Hepatocyte (in vitro differentiated cells): ENCODE data around the gene RABGGTA. TPM values are rescaled to one million over a fixed set of nuclear protein-coding genes. Genes with fewer than 3 reads are reported as not detected.

Source experiments
- DNase-seq: peaks from one replicate; pipeline ENCODE4 v3.0.0-alpha.2; 2016; ENCODE audit warnings: low spot score
- H2AFZ ChIP-seq: fragments of 200-600 bp; sonication (generic); 2 replicates; pipeline ENCODE4 v1.6.0; 2016; ENCODE audit warnings: antibody characterized with exemption, mild to moderate bottlenecking
- H3K27ac ChIP-seq: fragments of 200-600 bp; sonication (generic); 2 replicates; pipeline ENCODE4 v1.5.1; 2016; ENCODE audit warnings: mild to moderate bottlenecking
- H3K27me3 ChIP-seq: fragments of 200-600 bp; sonication (generic); 2 replicates; pipeline ENCODE4 v1.6.1; 2016
- H3K36me3 ChIP-seq: fragments of 200-600 bp; sonication (generic); replicated peaks from 2 replicates; pipeline ENCODE4 v1.5.1; 2016; ENCODE audit warnings: low read depth; ENCODE audit not compliant: insufficient read depth
- H3K4me1 ChIP-seq: fragments of 200-600 bp; sonication (generic); 2 replicates; pipeline ENCODE4 v1.5.1; 2016; ENCODE audit warnings: mild to moderate bottlenecking, moderate library complexity; ENCODE audit not compliant: insufficient read depth
- H3K4me2 ChIP-seq: fragments of 200-600 bp; sonication (generic); 2 replicates; pipeline ENCODE4 v1.6.0; 2016
- H3K4me3 ChIP-seq: fragments of 200-600 bp; sonication (generic); 2 replicates; pipeline ENCODE4 v1.5.1; 2016; ENCODE audit warnings: mild to moderate bottlenecking
- H3K79me2 ChIP-seq: fragments of 200-600 bp; sonication (generic); 2 replicates; pipeline ENCODE4 v1.6.0; 2017; ENCODE audit warnings: mild to moderate bottlenecking
- H3K9me2 ChIP-seq: fragments of 200-600 bp; sonication (generic); replicated peaks from 2 replicates; pipeline ENCODE4 v1.6.0; 2017; ENCODE audit warnings: mild to moderate bottlenecking; ENCODE audit not compliant: insufficient read depth
- H3K9me3 ChIP-seq: fragments of 200-600 bp; sonication (generic); 2 replicates; pipeline ENCODE4 v1.5.1; 2016; ENCODE audit warnings: low read depth, mild to moderate bottlenecking
- H4K20me1 ChIP-seq: fragments of 200-600 bp; sonication (generic); 2 replicates; pipeline ENCODE4 v1.6.0; 2016; ENCODE audit warnings: mild to moderate bottlenecking; ENCODE audit not compliant: insufficient read depth, poor library complexity, severe bottlenecking
- EZH2 ChIP-seq: fragments of 200-600 bp; sonication (generic); IDR thresholded peaks from 2 replicates; pipeline ENCODE4 v1.6.1; 2016; ENCODE audit warnings: antibody characterized with exemption, mild to moderate bottlenecking, borderline replicate concordance
- EZH2phosphoT487 ChIP-seq: fragments of 200-600 bp; sonication (generic); IDR thresholded peaks from one replicate; pipeline ENCODE4 v1.6.1; 2018; ENCODE audit warnings: antibody characterized with exemption, mild to moderate bottlenecking, low read depth, moderate library complexity; ENCODE audit not compliant: unreplicated experiment, severe bottlenecking
- WGBS: methylation state at CpG from one replicate; pipeline ENCODE4 v1.1.6; 2016; ENCODE audit warnings: low lambda C conversion rate; ENCODE audit errors: missing lambda C conversion rate; 5-methylcytosine and 5-hydroxymethylcytosine counted together
- polyA plus RNA-seq: library from polyadenylated mRNA; unstranded; fragments of >200 nt; fragmentation: Nextera tagmentation; extraction: Ambion mirVana; gene quantifications from 2 replicates; pipeline ENCODE4 v1.2.1, GENCODE V29; 2016
- total RNA-seq: library from RNA; depleted of rRNA; stranded (reverse); fragments of >200 nt; gene quantifications from 2 replicates; pipeline ENCODE4 v1.2.3, GENCODE V29; 2014
- TF ChIP-seq, protein P1 (sequence below): fragments of 200-600 bp; sonication (generic); IDR thresholded peaks from 2 replicates; pipeline ENCODE4 v1.5.1; 2016; ENCODE audit warnings: antibody characterized with exemption, mild to moderate bottlenecking; ENCODE audit not compliant: poor library complexity

RABGGTA gene
- total and polyA plus RNA-seq, 2 experiments from 2014 or later: 18.2 to 36.0 TPM

DNA sequence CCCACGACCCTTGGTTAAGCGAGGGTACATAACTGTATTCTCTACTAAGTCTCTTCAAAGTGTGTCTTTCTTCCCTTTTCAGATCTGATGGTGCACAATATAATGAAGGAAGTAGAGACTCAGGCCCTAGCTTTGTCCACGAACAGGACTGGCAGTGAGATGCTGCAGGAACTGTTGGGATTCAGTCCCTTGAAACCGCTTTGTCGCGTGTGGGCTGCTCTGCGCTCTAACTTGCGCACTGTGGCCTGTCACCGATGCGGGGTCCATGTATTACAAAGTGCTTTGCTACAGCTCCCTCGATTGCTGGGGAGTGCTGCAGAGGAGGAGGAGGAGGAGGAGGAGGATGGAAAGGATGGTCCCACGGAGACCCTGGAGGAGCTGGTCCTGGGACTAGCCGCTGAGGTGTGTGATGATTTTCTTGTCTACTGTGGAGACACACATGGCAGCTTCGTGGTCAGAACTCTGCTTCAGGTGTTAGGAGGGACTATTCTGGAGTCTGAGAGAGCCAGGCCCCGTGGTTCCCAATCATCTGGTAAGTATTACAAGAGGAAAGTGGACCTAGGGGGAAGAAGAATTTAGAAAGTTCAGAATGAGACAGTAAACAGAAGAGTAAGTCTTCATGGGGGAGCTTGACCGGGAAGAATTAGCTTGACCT, 29.1 kb upstream of the RABGGTA start:
- Histone ChIP-seq H3K9me3 (no peaks in the 10 kb centered on the region), H3K36me3 (no peaks in the 10 kb centered on the region), H3K27me3 (no peaks in the 10 kb centered on the region), H3K9me2 (no peaks in the 10 kb centered on the region), H2AFZ (peak overlapping the region; percentile 67), H3K4me1 (peaks cover 20% of the 10 kb centered on the region), H4K20me1 (no peaks in the 10 kb centered on the region), H3K79me2 (peaks cover 29% of the 10 kb centered on the region), H3K4me3 (peak overlapping the region; percentile 87), H3K4me2 (peak overlapping the region; percentile 85), H3K27ac (peak overlapping the region; percentile 88)
- no peak for TF ChIP-seq EZH2phosphoT487
- TF ChIP-seq, protein P1, sequence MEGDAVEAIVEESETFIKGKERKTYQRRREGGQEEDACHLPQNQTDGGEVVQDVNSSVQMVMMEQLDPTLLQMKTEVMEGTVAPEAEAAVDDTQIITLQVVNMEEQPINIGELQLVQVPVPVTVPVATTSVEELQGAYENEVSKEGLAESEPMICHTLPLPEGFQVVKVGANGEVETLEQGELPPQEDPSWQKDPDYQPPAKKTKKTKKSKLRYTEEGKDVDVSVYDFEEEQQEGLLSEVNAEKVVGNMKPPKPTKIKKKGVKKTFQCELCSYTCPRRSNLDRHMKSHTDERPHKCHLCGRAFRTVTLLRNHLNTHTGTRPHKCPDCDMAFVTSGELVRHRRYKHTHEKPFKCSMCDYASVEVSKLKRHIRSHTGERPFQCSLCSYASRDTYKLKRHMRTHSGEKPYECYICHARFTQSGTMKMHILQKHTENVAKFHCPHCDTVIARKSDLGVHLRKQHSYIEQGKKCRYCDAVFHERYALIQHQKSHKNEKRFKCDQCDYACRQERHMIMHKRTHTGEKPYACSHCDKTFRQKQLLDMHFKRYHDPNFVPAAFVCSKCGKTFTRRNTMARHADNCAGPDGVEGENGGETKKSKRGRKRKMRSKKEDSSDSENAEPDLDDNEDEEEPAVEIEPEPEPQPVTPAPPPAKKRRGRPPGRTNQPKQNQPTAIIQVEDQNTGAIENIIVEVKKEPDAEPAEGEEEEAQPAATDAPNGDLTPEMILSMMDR: no peak
- TF ChIP-seq EZH2: no peak
- no peak for DNase-seq
- WGBS: 40% methylated on average over 16 of the region's 16 CpGs

DNA sequence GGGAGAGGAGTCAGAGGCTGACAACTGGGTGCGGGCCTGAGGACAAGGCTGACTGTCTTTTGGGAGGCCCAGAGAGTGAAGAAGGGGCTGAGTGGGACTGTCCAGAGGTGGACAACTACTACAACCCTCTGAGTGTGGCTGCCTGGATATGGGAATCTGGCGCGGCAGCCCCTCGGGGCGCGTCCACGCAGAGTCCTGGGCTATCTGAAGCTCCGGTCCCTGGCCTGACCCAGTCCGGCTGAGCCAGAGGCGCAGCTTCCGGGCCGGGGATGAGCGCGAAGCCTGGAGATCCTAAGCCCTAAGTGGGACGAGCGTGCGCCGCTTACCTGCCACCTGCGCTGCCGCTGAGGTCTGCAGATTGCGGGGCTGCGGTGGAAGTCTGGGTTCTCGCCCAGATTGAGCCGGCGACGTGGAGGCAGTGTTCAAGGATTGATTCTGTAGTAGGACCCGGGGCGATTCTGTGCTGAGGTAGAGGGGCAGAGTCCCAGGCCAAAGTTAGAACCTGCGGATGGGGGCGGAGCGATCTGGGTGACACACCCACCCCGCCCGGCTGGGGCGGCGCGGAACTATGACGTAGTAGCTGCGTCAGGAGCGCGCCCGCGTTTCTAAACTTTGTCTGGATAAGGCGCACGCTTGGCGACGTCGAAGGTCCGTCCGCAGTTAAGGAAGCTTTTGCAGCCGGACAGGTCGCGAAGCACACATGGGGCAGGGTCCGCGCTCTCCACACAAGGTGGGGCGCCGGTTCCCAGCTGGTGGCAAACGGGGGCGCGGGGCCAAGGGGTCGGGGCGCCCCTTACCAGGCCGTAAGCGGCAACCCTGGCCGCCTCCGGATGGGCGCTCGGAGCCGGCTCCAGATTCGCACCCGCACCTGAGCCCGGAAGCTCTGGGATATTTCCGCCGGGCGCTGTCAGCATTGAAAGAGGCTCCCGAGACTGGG, 28.1 kb upstream of the RABGGTA start, which contains the start of the genes DHRS1 and NOP9:
TSS of gene DHRS1 (minus strand) at position 526 of the 937 bp plus-strand sequence. CDS start 674 bp downstream, outside the sequence.
TSS of gene NOP9 (plus strand) at position 596 of the 937 bp plus-strand sequence. CDS start at position 701, 105 bp downstream.
- H3K36me3 ChIP-seq: no peaks in the 10 kb centered on the region

DNA sequence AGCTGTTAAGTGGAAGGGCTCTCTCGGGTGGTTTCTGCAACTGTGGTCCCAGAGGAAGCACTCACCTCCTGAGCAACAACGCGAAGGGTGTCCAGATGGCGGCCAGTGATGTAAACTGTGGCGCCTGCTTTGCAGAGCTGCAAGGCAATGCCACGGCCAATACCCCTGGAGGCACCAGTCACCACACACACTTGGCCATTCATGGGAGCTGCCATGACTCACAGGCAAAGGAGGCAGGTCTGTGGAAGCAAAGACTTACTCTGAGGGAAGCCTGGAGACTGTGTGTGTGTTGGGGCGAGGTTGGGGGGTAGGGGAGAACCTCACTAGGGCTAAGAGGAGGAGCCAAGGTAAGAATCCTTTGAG, 27.5 kb upstream of the RABGGTA start:
- TF ChIP-seq EZH2phosphoT487 (no peak), EZH2 (no peak)
- TF ChIP-seq, protein P1: no peak
- DNase-seq: peak; percentile 58
- Histone ChIP-seq H3K9me2 (no peaks in the 10 kb centered on the region), H3K9me3 (no peaks in the 10 kb centered on the region), H3K36me3 (no peaks in the 10 kb centered on the region), H3K27ac (peak overlapping the region; percentile 95), H3K4me3 (peak overlapping the region; percentile 86), H3K4me1 (peaks cover 20% of the 10 kb centered on the region), H3K79me2 (peaks cover 29% of the 10 kb centered on the region), H3K4me2 (peak overlapping the region; percentile 85), H2AFZ (peak overlapping the region; percentile 58), H3K27me3 (no peaks in the 10 kb centered on the region), H4K20me1 (no peaks in the 10 kb centered on the region)
- 70% methylated on average over 7 of the region's 7 CpGs for WGBS

More for the DNA sequence above, 28.1 kb upstream of the RABGGTA start, which contains the start of the genes DHRS1 and NOP9:
- 2% methylated on average over 75 of the region's 75 CpGs for WGBS
- DNase-seq: peak; percentile 96
- Histone ChIP-seq H3K4me2 (peak within 1 kb of the TSS; percentile 85), H3K4me3 (peak within 1 kb of the TSS; percentile 87), H3K4me1 (peaks cover 20% of the 10 kb centered on the region), H3K79me2 (peaks cover 29% of the 10 kb centered on the region), H3K27me3 (no peaks in the 10 kb centered on the region), H4K20me1 (no peaks in the 10 kb centered on the region), H3K9me3 (no peaks in the 10 kb centered on the region), H2AFZ (peak within 1 kb of the TSS; percentile 67), H3K9me2 (no peaks in the 10 kb centered on the region), H3K27ac (peak within 1 kb of the TSS; percentile 95)
- TF ChIP-seq EZH2phosphoT487 (no peak), EZH2 (no peak)
- TF ChIP-seq, protein P1: no peak
